CD14-positive monocyte (primary cell): ENCODE data around the gene TMEM87A. TPM values are rescaled to one million over a fixed set of nuclear protein-coding genes. Genes with fewer than 3 reads are reported as not detected.
A peak's percentile ranks its signal among the peaks of the same experiment; 100 is the strongest.

Experiments
- DNase-seq, 3 donors: peaks; one replicate each; pipeline ENCODE4 v3.0.0-alpha.2; 2011 to 2022
- H2AFZ ChIP-seq: 2 replicates; pipeline ENCODE4 v1.6.0; 2012; ENCODE audit warnings: mild to moderate bottlenecking, low read depth, low read length, inconsistent platforms; ENCODE audit not compliant: insufficient read depth, poor library complexity, severe bottlenecking
- H3K27ac ChIP-seq, 2 donors: 1 replicate in 1 of 2; 2 replicates in 1 of 2; pipeline ENCODE4 v1.5.1; 2012 to 2013; ENCODE audit warnings: low read length in 2 of 2, control low read depth in 1 of 2, inconsistent platforms in 1 of 2, low read depth in 1 of 2, mild to moderate bottlenecking in 1 of 2
- H3K27me3 ChIP-seq, 2 donors: one replicate each; pipeline versions ENCODE4 v1.6.0 to v1.6.1; 2011 to 2013; ENCODE audit warnings: low read length in 2 of 2; ENCODE audit not compliant: control insufficient read depth in 2 of 2, insufficient read depth in 2 of 2
- H3K36me3 ChIP-seq, 2 donors: replicated peaks in 1 of 2; 1 replicate in 1 of 2; 2 replicates in 1 of 2; pipeline versions ENCODE4 v1.5.1 to v1.6.1; 2012 to 2013; ENCODE audit warnings: low read length in 2 of 2, control low read depth in 1 of 2, inconsistent platforms in 1 of 2, mild to moderate bottlenecking in 1 of 2; ENCODE audit not compliant: insufficient read depth in 2 of 2, control insufficient read depth in 1 of 2
- H3K4me1 ChIP-seq, 2 donors: 1 replicate in 1 of 2; 2 replicates in 1 of 2; pipeline versions ENCODE4 v1.5.1 to v1.6.1; 2012 to 2013; ENCODE audit warnings: low read length in 2 of 2, control low read depth in 1 of 2, inconsistent platforms in 1 of 2, mild to moderate bottlenecking in 1 of 2, moderate library complexity in 1 of 2; ENCODE audit not compliant: insufficient read depth in 2 of 2, control insufficient read depth in 1 of 2
- H3K4me2 ChIP-seq: replicated peaks from 2 replicates; pipeline ENCODE3; 2012; ENCODE audit warnings: low read length, moderate library complexity, mild to moderate bottlenecking; ENCODE audit not compliant: poor library complexity, severe bottlenecking; ENCODE audit errors: extremely low read depth
- H3K4me3 ChIP-seq, 3 experiments: fragments of 200-600 bp in 1 of 3; sonication (generic) in 1 of 3; replicated peaks in 1 of 3; 1 replicate in 2 of 3; 2 replicates in 1 of 3; pipeline ENCODE4 v1.5.1; 2011 to 2013; ENCODE audit warnings: low read length in 3 of 3, mild to moderate bottlenecking in 3 of 3, control low read depth in 2 of 3, low read depth in 2 of 3, inconsistent platforms in 1 of 3, moderate library complexity in 1 of 3
- H3K79me2 ChIP-seq: 2 replicates; pipeline ENCODE4 v1.6.0; 2012; ENCODE audit warnings: mild to moderate bottlenecking, control low read depth, inconsistent platforms, low read length, moderate library complexity; ENCODE audit not compliant: insufficient read depth
- H3K9ac ChIP-seq: 2 replicates; pipeline ENCODE4 v1.6.0; 2017; ENCODE audit warnings: low read length, mild to moderate bottlenecking; ENCODE audit not compliant: insufficient read depth, poor library complexity, severe bottlenecking
- H3K9me3 ChIP-seq, 2 donors: replicated peaks in 1 of 2; 1 replicate in 1 of 2; 2 replicates in 1 of 2; pipeline versions ENCODE4 v1.5.1 to v1.6.1; 2012 to 2013; ENCODE audit warnings: low read length in 2 of 2, control low read depth in 1 of 2; ENCODE audit not compliant: control insufficient read depth in 1 of 2, insufficient read depth in 1 of 2
- H4K20me1 ChIP-seq: 2 replicates; pipeline ENCODE4 v1.6.0; 2012; ENCODE audit warnings: mild to moderate bottlenecking, low read length, control low read depth, moderate library complexity; ENCODE audit not compliant: insufficient read depth
- H3K27ac Mint-ChIP-seq, 7 donors: one replicate each; pipeline ENCODE4 v1.8.0; 2020; ENCODE audit warnings: mild to moderate bottlenecking in 7 of 7, mixed read lengths in 7 of 7, moderate library complexity in 6 of 7, inconsistent platforms in 2 of 7
- H3K27me3 Mint-ChIP-seq, 3 donors: one replicate each; pipeline ENCODE4 v1.8.0; 2021 to 2022; ENCODE audit warnings: low read depth in 3 of 3, mild to moderate bottlenecking in 3 of 3, mixed read lengths in 3 of 3, moderate library complexity in 3 of 3, inconsistent platforms in 1 of 3
- H3K36me3 Mint-ChIP-seq, 2 donors: one replicate each; pipeline ENCODE4 v1.8.0; 2020; ENCODE audit warnings: mixed read lengths in 2 of 2, inconsistent platforms in 1 of 2, mild to moderate bottlenecking in 1 of 2
- H3K4me1 Mint-ChIP-seq: one replicate; pipeline ENCODE4 v1.8.0; 2020; ENCODE audit warnings: mild to moderate bottlenecking, mixed read lengths
- H3K4me3 Mint-ChIP-seq, 2 donors: one replicate each; pipeline ENCODE4 v1.8.0; 2020; ENCODE audit warnings: mild to moderate bottlenecking in 2 of 2, mixed read lengths in 2 of 2, moderate library complexity in 1 of 2
- H3K9me3 Mint-ChIP-seq, 7 donors: one replicate each; pipeline ENCODE4 v1.8.0; 2020 to 2022; ENCODE audit warnings: mixed read lengths in 7 of 7, mild to moderate bottlenecking in 6 of 7, moderate library complexity in 6 of 7, inconsistent platforms in 2 of 7
- CTCF ChIP-seq: fragments of 200-600 bp; IDR thresholded peaks from one replicate; pipeline ENCODE4 v1.8.0; 2022; ENCODE audit warnings: antibody characterized with exemption, mild to moderate bottlenecking
- WGBS: methylation state at CpG from one replicate; pipeline ENCODE4 v1.1.5; 2013; ENCODE audit warnings: missing lambda C conversion rate; ENCODE audit not compliant: insufficient coverage; 5-methylcytosine and 5-hydroxymethylcytosine counted together
- intact Hi-C, 2 donors: fragments of 100-400 bp; cut with micrococcal nuclease; formaldehyde crosslinking; loops; one replicate each; pipeline versions ENCODE4 v1.15.0 to v1.15.1; 2023
- polyA plus RNA-seq, 3 donors: library from polyadenylated mRNA; depleted of rRNA in 1 of 3; unstranded in 2 of 3; stranded (reverse) in 1 of 3; fragments of 300-500 nt in 2 of 3; fragments of >200 nt in 1 of 3; fragmentation: Illumina TruSeq in 2 of 3; gene quantifications; 1 replicate in 2 of 3; 2 replicates in 1 of 3; pipeline ENCODE4 v1.2.3, GENCODE V29; 2012 to 2021

Gene TMEM87A
- polyA plus RNA-seq, 3 donors, result 24.4 to 49.4 (median 39.3) TPM

- intact Hi-C loops, result no loop called here
- H3K4me2 ChIP-seq, result no peak overlapping the region
- no peaks in the 10 kb centered on the region for H3K27me3 Mint-ChIP-seq
- no peak for TF ChIP-seq CTCF
- peaks cover 87 to 100% of the 10 kb centered on the region in 2 donors for H3K36me3 ChIP-seq
- peaks cover 84 to 96% of the 10 kb centered on the region in 2 donors for H3K36me3 Mint-ChIP-seq
- no peaks in the 10 kb centered on the region for H4K20me1 ChIP-seq
- H3K4me3 Mint-ChIP-seq, result no peak overlapping the region
- H3K9ac ChIP-seq, result no peak overlapping the region
- H3K79me2 ChIP-seq, result no peaks in the 10 kb centered on the region
- H3K4me3 ChIP-seq, result no peak overlapping the region
- peaks cover 12 to 24% of the 10 kb centered on the region in 2 donors for H3K4me1 ChIP-seq
- H3K27ac ChIP-seq, result no peak overlapping the region
- peaks cover 0 to 1% (median 0%) of the 10 kb centered on the region in 7 donors for H3K9me3 Mint-ChIP-seq
- H2AFZ ChIP-seq, result no peak overlapping the region
- H3K27ac Mint-ChIP-seq, result peak overlapping the region in 2 of 7 donors; percentile 60 to 74
- no peaks in the 10 kb centered on the region for H3K27me3 ChIP-seq
- 97% methylated on average over 13 of the region's 13 CpGs for WGBS
- H3K4me1 Mint-ChIP-seq, result peaks cover 23% of the 10 kb centered on the region
- no peak for DNase-seq
- H3K9me3 ChIP-seq, result no peaks in the 10 kb centered on the region
Measured at GRCh38 chr15:42166225-42166940, 106.8 kb downstream of the TMEM87A start.

DNA sequence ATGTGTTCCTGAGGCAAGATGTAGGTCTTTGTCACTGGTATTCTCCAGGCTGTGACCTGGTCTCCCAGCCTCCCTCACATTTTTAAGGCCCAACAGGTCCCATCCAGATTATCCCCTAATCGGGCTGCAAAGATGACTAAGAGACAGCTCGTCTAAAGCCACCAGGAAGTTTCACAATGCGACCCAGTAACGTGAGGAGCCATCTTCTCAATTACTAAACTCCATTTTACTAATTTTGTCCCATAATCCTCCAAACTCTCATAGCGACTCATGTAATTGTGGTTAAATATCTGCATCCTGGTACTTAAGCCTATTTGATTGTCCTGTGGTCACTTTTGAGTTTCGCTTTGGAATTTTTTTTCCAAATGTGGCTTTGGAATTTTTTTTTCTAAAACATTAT lies 108.1 kb downstream of the TMEM87A start:
- H3K4me2 ChIP-seq, result no peak overlapping the region
- H2AFZ ChIP-seq, result no peak overlapping the region
- H3K9me3 Mint-ChIP-seq, result peaks cover 0 to 1% (median 0%) of the 10 kb centered on the region in 7 donors
- peaks cover 92 to 97% of the 10 kb centered on the region in 2 donors for H3K36me3 Mint-ChIP-seq
- intact Hi-C loops, result no loop called here
- H3K27me3 ChIP-seq, result no peaks in the 10 kb centered on the region
- no peak overlapping the region for H3K4me3 Mint-ChIP-seq
- peak; percentile 31 to 59 (median 43) for DNase-seq
- H3K27me3 Mint-ChIP-seq, result no peaks in the 10 kb centered on the region
- H3K9ac ChIP-seq, result no peak overlapping the region
- H3K27ac ChIP-seq, result peak overlapping the region in 1 of 2 donors; percentile 49
- 0% methylated on average over 2 of the region's 6 CpGs for WGBS
- H3K79me2 ChIP-seq, result no peaks in the 10 kb centered on the region
- peaks cover 18% of the 10 kb centered on the region for H3K4me1 Mint-ChIP-seq
- no peak overlapping the region for H3K4me3 ChIP-seq
- H3K9me3 ChIP-seq, result no peaks in the 10 kb centered on the region
- no peak for TF ChIP-seq CTCF
- H3K4me1 ChIP-seq, result peaks cover 4 to 17% of the 10 kb centered on the region in 2 donors
- peaks cover 93 to 100% of the 10 kb centered on the region in 2 donors for H3K36me3 ChIP-seq
- H4K20me1 ChIP-seq, result no peaks in the 10 kb centered on the region
- peak overlapping the region in 6 of 7 donors; percentile 16 to 87 (median 78) for H3K27ac Mint-ChIP-seq
